Measurements from ENCODE around the gene PTRH2.
"Not testable (repeated sequence)": the region's sequence is repeated elsewhere in the genome, so short reads cannot be mapped to it uniquely, and the experiment has no call there.

The PTRH2 gene

GRCh38 chr17:59666235-59666634 lies 41.0 kb downstream of the PTRH2 start:
- no peak for DNase-seq

- DNase-seq: not testable (repeated sequence)
Observed at GRCh38 chr17:59656624-59657023, 50.6 kb downstream of the PTRH2 start.

- no peak for DNase-seq
Observed at GRCh38 chr17:59652119-59652518, 55.1 kb downstream of the PTRH2 start.

GRCh38 chr17:59651346-59651745 lies 55.9 kb downstream of the PTRH2 start:
- no peak for DNase-seq

GRCh38 chr17:59650642-59651041 lies 56.6 kb downstream of the PTRH2 start:
- no peak for DNase-seq

- DNase-seq: no peak
Observed at GRCh38 chr17:59649886-59650285, 57.3 kb downstream of the PTRH2 start.
